Upper lobe of right lung (tissue), 1 donor: ENCODE data around the gene SUMO3. TPM values are rescaled to one million over a fixed set of nuclear protein-coding genes. Genes with fewer than 3 reads are reported as not detected.

Experiments
- ATAC-seq: fragments of 200-7000 bp; cut with Tn5 transposase; one replicate; pipeline ENCODE4 v1.9.1; 2020; ENCODE audit warnings: mild to moderate bottlenecking, moderate library complexity
- DNase-seq: peaks from one replicate; pipeline ENCODE4 v3.0.0-alpha.2; 2020
- H3K27ac ChIP-seq: fragments of 200-600 bp; one replicate; pipeline ENCODE4 v1.8.0; 2022
- H3K27me3 ChIP-seq: fragments of 200-600 bp; one replicate; pipeline ENCODE4 v1.8.0; 2022; ENCODE audit warnings: mild to moderate bottlenecking
- H3K36me3 ChIP-seq: fragments of 200-600 bp; one replicate; pipeline ENCODE4 v1.8.0; 2022
- H3K4me1 ChIP-seq: fragments of 200-600 bp; one replicate; pipeline ENCODE4 v1.8.0; 2022
- H3K4me3 ChIP-seq: fragments of 200-600 bp; one replicate; pipeline ENCODE4 v1.8.0; 2022; ENCODE audit warnings: mild to moderate bottlenecking
- H3K9me3 ChIP-seq: fragments of 200-600 bp; one replicate; pipeline ENCODE4 v1.8.0; 2022
- intact Hi-C: fragments of 100-400 bp; cut with DNase I; formaldehyde crosslinking; loops from one replicate; pipeline ENCODE4 v1.11.0; 2022
- total RNA-seq: library from RNA; stranded (reverse); fragmentation: NEBNext Ultra II Directional; extraction: Animal tissue kit (Norgen Biotek cat#: 25700); gene quantifications from one replicate; pipeline ENCODE4 v1.2.1, GENCODE V29; 2021
- TF ChIP-seq, protein P1 (sequence below): fragments of 200-600 bp; IDR thresholded peaks from one replicate; pipeline ENCODE4 v1.8.0; 2022; ENCODE audit warnings: antibody characterized with exemption
- donor health status: DM: no; HTN: yes; CAD: no; lungs with severe emphysema.

SUMO3 gene
- total RNA-seq, 1 donor from 2014 or later = 85.0 TPM

DNA sequence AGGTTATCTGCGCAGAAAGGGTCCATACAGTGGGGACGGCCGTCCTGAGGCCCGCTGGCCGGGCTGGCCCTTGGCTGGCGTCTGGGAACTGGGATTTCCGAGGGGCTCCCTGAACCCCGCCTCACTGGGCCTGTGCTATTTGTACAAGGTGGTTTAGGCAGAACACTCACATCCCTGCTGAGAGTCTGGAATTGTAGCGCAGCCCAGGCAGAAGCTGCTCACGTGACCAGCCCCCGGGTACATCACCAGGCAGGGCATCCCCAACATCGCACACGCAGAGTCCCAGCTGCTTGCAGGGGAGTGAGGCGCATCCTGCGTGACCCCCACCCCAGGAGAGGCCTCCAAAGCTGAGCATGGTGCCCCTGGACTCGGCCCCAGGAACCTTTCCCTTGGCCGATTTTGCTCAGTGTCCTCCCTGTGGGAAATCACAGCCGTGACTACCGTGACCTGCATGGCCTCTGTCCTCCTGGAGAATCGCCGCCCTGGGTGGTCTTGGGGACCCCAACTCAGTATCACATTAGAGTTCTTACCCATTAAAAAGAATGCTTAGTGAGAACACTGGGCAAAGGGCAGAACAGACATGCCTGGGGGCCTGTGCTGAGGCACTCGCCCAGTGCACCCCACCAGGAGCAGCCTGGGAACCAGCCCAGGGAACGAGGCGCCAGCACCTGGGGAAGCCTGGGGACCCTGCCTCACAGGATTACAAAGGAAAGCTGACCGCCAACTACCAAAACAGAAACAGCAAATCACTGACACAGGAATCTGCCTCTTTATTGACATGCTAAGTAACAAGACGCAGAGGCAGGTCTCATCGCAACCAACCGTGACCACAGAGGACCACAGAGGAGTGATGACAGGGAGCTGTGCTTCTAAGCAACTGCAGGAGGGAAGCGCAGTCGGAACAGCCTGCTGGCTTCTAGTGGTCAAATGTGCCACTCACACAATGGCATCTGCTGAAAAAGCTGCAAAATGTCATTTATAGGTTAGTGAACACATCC is 49.7 kb downstream of the SUMO3 start:
- H3K4me1 ChIP-seq = no peaks in the 10 kb centered on the region
- H3K27ac ChIP-seq = no peak overlapping the region
- no peaks in the 10 kb centered on the region for H3K9me3 ChIP-seq
- peak; percentile 52 for DNase-seq
- H3K4me3 ChIP-seq = no peak overlapping the region
- peaks cover 35% of the 10 kb centered on the region for H3K36me3 ChIP-seq
- intact Hi-C loops = no loop called here
- H3K27me3 ChIP-seq = no peaks in the 10 kb centered on the region
- TF ChIP-seq, protein P1, sequence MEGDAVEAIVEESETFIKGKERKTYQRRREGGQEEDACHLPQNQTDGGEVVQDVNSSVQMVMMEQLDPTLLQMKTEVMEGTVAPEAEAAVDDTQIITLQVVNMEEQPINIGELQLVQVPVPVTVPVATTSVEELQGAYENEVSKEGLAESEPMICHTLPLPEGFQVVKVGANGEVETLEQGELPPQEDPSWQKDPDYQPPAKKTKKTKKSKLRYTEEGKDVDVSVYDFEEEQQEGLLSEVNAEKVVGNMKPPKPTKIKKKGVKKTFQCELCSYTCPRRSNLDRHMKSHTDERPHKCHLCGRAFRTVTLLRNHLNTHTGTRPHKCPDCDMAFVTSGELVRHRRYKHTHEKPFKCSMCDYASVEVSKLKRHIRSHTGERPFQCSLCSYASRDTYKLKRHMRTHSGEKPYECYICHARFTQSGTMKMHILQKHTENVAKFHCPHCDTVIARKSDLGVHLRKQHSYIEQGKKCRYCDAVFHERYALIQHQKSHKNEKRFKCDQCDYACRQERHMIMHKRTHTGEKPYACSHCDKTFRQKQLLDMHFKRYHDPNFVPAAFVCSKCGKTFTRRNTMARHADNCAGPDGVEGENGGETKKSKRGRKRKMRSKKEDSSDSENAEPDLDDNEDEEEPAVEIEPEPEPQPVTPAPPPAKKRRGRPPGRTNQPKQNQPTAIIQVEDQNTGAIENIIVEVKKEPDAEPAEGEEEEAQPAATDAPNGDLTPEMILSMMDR = no peak
- no peak for ATAC-seq

DNA sequence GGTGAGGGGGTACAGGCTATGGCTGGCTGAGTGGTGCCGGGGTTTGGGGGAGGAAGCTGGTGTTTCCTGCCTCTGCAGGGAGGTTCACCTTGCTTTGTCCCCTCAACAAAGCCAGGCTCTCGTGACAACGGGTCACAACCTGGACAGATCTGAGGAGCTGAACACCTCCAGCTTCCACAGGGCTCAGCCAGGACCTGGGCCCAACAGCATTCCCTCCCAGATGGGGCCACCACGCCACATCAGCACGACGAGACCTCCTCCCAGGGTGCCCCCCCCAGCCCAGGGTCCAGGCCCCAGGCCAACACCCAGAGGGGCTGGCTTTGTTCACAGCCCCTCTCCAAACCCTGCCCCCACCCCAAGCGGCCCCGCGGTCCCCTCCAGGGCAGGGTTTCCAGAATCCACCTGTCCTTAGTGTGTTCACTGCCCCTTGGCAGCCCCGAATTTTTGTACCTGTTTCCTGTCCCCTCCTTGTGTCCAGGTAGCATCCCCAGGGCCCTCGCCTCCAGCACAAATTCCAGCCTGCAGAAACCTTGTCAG is 51.0 kb downstream of the SUMO3 start:
- no peaks in the 10 kb centered on the region for H3K4me1 ChIP-seq
- TF ChIP-seq, protein P1 = no peak
- peak; percentile 51 for DNase-seq

DNA sequence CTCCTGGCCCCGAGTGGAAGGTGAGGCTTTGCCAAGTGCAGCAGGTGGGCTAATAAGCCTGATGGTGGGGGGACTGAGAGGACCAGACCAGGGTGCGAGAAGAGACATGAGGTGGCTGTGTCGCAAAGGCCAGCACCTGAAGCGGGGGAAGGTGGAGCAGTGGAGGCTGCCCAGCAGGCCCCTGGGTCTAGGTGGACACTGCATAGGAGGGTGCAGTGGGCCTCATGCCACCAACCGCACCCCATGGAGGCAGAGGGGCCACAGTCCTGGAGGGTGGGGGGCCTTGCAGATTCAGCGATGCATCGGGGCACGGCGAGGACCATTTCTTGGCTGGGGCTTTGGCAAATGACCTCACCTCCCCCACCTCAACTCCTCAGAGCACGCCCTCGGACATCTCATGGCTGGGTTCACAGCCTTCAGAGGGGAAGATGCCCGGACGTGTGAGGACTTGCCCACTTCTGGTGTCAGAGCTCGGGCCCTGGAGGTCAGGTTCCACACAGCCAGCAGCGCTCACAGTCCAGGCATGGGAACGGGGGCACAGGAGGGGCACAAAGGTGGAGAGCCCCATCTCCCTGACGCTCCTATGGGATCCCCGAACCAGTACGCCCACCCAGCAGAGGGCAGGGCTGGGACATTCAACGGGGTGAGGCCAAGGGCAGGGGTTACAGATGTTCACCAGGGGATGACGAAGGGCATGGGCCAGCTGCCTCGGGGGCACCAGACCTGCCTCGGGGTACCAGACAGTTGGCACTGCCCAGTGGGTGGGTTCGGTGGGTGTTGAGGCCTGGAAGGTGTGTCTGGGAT is 51.6 kb downstream of the SUMO3 start:
- H3K36me3 ChIP-seq = peaks cover 18% of the 10 kb centered on the region
- H3K4me1 ChIP-seq = no peaks in the 10 kb centered on the region
- intact Hi-C loops = no loop called here
- H3K27me3 ChIP-seq = no peaks in the 10 kb centered on the region
- ATAC-seq = no peak
- no peak overlapping the region for H3K27ac ChIP-seq
- TF ChIP-seq, protein P1 = no peak
- no peak overlapping the region for H3K4me3 ChIP-seq
- DNase-seq = peak; percentile 57
- H3K9me3 ChIP-seq = no peaks in the 10 kb centered on the region

More for the DNA sequence above, 51.0 kb downstream of the SUMO3 start:
- Histone ChIP-seq H3K4me3 (no peak overlapping the region), H3K9me3 (no peaks in the 10 kb centered on the region), H3K36me3 (peaks cover 25% of the 10 kb centered on the region), H3K27ac (no peak overlapping the region), H3K27me3 (no peaks in the 10 kb centered on the region)
- no peak for ATAC-seq
- intact Hi-C loops = no loop called here

DNA sequence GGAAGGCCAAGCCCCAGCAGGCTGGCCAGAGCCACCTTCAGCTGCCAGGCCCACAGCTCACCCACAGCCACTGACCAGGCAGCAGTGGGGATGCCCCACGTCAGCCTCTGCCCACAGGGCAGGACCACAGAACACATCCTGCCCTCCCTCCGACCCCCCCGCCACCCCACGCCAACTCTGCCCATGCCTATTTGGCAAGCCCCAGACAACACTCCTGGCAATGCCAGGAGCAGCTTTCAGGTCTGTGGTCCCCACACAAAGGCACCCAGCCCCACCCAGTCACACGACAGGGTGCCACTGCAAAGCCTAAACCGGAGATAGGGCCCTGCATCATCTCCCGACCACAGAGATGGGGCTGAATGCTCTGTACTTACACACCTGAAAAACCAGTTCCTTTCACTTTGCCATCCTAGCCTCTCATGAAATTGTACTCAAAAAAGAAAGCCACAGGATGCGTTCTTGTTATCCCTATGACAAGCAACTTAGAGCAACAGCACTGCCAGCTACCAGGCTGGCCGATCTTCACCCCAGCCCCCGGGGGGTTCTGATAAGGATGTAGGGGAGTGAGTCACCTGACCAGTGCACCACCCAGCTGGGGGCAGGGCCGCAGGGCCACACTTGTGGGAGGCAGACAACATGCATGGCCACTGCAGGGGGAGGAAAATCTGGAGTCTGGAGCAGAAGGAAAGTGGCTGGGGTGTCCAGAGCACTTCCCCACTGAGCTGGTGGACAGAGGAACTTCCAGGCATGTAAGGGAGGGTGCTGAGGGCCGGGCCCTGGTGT is 52.4 kb downstream of the SUMO3 start:
- DNase-seq = peak; percentile 57
- no peaks in the 10 kb centered on the region for H3K27me3 ChIP-seq
- H3K4me1 ChIP-seq = no peaks in the 10 kb centered on the region
- no peak overlapping the region for H3K4me3 ChIP-seq
- intact Hi-C loops = no loop called here
- TF ChIP-seq, protein P1 = no peak
- H3K27ac ChIP-seq = no peak overlapping the region
- ATAC-seq = no peak
- peaks cover 10% of the 10 kb centered on the region for H3K36me3 ChIP-seq
- no peaks in the 10 kb centered on the region for H3K9me3 ChIP-seq
